Lower leg skin (tissue), 4 donors: ENCODE measurements around the gene SMOC1. TPM values are rescaled to one million over a fixed set of nuclear protein-coding genes. Genes with fewer than 3 reads are reported as not detected.

Source experiments
- DNase-seq, 2 donors: peaks; one replicate each; pipeline ENCODE4 v3.0.0-alpha.2; 2019; ENCODE audit warnings: low spot score in 2 of 2
- H3K4me3 ChIP-seq: fragments of 200-600 bp; sonication (generic); 2 replicates; pipeline ENCODE4 v1.5.1; 2017; ENCODE audit warnings: mild to moderate bottlenecking, low read depth; ENCODE audit not compliant: poor library complexity, severe bottlenecking
- CTCF ChIP-seq, 3 donors: fragments of 450-650 bp; IDR thresholded peaks; one replicate each; pipeline ENCODE4 v1.5.1; 2016; ENCODE audit warnings: antibody characterized with exemption in 3 of 3, mild to moderate bottlenecking in 3 of 3, moderate library complexity in 2 of 3
- POLR2A ChIP-seq, 2 donors: fragments of 450-650 bp; IDR thresholded peaks; one replicate each; pipeline ENCODE4 v1.6.1; 2016 to 2017; ENCODE audit warnings: antibody characterized with exemption in 2 of 2, mild to moderate bottlenecking in 1 of 2, moderate library complexity in 1 of 2
- WGBS, 2 donors: methylation state at CpG; one replicate each; pipeline ENCODE4 v1.1.5; 2018; 5-methylcytosine and 5-hydroxymethylcytosine counted together
- intact Hi-C: fragments of 100-400 bp; cut with DNase I; formaldehyde crosslinking; loops from one replicate; pipeline ENCODE4 v1.15.0; 2023; ENCODE audit warnings: low total_unique reads
- total RNA-seq, 4 donors: library from RNA; depleted of rRNA; stranded (reverse); fragments of >200 nt; gene quantifications; one replicate each; pipeline ENCODE4 v1.1.0, GENCODE V29; 2016

Gene SMOC1
- total RNA-seq, 4 donors from 2014 or later = 1.1 to 5.4 (median 1.9) TPM

DNA sequence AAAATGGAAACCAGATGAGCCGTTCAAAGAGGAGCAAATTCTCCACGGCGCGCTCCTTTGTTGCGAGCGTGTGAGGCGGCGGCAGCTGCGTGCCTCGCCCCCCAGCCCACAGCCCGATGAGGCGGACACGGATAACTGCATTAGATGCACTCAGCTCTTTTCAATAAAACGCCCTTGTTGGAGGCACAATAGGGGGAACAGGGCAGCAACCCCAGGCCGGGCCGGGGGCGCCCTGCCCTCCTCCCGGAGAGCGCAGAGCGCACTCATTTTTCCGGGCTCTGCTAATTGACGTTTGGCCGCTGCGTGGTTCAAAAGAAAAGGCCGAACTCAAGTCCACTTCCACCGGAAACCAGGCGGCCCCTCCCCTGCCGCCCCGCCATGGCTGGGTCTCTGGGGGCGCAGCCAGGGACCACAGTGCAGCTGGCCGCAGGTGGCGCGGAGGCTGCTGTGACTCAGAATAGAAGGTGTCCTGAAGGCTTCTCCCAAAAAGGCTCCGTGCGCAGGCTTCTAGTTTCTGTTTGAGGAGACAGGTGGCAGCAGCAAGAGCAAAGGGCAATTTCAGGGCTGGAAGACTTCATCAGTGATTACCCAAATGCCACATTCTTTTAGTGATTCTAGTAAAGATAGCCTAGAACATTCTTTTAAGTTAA is 29.0 kb upstream of the SMOC1 start:
- intact Hi-C loops = no loop called here
- TF ChIP-seq CTCF (IDR thresholded peaks at IDR 0.05) (no peak), POLR2A (IDR thresholded peaks at IDR 0.05) (no peak)
- H3K4me3 ChIP-seq = no peak overlapping the region
- no peak for DNase-seq
- 72 to 82% methylated on average over 35 of the region's 35 CpGs for WGBS, 2 donors

- DNase-seq = no peak
- TF ChIP-seq POLR2A (IDR thresholded peaks at IDR 0.05) (no peak), CTCF (IDR thresholded peaks at IDR 0.05) (no peak)
- WGBS, 2 donors = 68 to 72% methylated on average over 2 of the region's 2 CpGs
- no peak overlapping the region for H3K4me3 ChIP-seq
- intact Hi-C loops = no loop called here
Observed at GRCh38 chr14:69850736-69851112, 28.5 kb upstream of the SMOC1 start.

DNA sequence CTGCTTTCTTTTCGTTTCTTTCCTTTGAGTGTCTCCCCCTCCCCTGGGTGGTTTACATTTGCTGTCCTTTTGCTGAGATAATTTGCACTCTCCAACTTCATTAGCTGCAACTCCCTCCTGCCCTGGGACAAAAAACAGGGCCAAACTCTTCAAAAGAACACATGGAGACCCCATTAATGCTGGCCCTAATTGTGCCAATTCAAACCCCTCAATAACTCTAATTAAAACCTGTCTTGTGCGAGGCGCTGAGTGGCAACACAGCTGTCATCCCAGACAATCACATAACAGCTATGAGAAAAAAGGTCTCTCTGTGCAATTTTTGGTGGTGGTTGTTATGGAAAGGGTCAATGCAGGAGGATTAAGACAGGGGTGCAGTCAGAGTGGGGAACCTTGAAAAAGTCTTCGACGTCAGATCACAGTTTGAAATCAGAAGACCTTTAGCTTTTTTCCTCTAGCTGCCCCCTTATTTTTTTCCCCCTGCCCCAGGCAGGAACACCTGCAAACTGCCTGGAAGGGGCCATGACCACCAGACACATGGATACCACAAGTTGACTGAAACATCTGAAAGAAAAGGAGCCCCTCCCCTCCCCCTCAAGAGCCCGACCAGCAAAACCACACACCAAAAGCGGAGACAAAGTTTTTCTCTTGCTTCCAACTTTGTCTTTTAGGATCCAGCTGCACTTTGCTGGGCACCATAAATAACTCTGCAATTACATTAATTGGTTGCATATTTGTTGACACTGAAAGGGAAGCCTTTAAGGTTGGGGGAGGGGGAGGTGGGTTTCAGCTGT is 26.5 kb upstream of the SMOC1 start:
- TF ChIP-seq CTCF (IDR thresholded peaks at IDR 0.05) = no peak
- no peak for TF ChIP-seq POLR2A (IDR thresholded peaks at IDR 0.05)
- DNase-seq = no peak
- H3K4me3 ChIP-seq = no peak overlapping the region
- WGBS, 2 donors = 39 to 44% methylated on average over 7 of the region's 7 CpGs
- intact Hi-C loops = no loop called here

DNA sequence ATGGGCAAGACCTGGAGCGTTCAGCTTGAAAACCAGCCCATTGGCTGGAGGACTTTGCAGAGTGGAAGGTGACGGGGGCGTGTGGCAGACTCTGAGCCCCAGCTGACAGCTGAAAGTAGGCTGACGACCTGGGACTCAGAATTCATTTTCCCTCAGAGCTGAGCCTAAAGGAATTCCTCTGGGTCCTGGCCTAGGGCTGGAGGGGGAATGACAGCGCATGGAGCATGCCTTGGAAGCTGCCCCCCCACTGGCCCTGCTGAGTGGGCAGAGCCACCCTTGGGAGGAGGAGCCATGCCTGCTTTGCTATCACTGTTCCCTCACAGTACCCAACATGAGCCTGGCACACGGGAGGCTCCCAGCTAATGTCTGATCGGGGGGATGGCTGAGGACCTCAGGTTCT is 25.4 kb upstream of the SMOC1 start:
- 57 to 61% methylated on average over 7 of the region's 7 CpGs for WGBS, 2 donors
- intact Hi-C loops = no loop called here
- DNase-seq = no peak

DNA sequence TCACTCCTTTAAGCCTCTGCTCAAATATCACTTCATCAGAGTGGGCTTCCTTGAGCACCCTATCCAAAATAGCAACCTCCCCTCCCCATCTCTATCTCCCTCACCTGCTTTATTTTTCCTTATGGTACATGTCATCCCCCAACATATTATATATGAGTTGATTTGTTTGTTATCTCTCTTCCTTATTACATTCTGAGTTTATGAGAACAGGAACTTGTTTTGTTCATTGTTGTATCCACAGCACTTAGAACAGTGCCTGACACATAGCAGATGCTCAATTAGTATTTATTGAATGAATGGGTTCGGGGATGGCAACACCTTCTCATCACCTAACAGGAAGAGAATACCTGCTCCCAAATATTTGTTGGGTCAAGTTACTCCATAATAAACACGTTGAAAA is 24.6 kb upstream of the SMOC1 start:
- no peak overlapping the region for H3K4me3 ChIP-seq
- TF ChIP-seq CTCF (IDR thresholded peaks at IDR 0.05) (no peak), POLR2A (IDR thresholded peaks at IDR 0.05) (no peak)
- intact Hi-C loops = no loop called here
- no peak for DNase-seq
- 63 to 70% methylated on average over 2 of the region's 2 CpGs for WGBS, 2 donors

More for the DNA sequence above, 25.4 kb upstream of the SMOC1 start:
- no peak overlapping the region for H3K4me3 ChIP-seq
- TF ChIP-seq CTCF (IDR thresholded peaks at IDR 0.05) (no peak), POLR2A (IDR thresholded peaks at IDR 0.05) (no peak)
